ENCODE results near the gene FOLR2.
"Not testable (repeated sequence)": the region's sequence is repeated elsewhere in the genome, so short reads cannot be mapped to it uniquely, and the experiment has no call there.

GRCh38 chr11:72206794-72207193 is 9.8 kb upstream of the FOLR2 start:
- not testable (repeated sequence) for TF ChIP-seq REST (IDR thresholded peaks at IDR 0.05); ATF3 (IDR thresholded peaks at IDR 0.05); CTCF (IDR thresholded peaks at IDR 0.05; ENCODE audit: low read depth, low read length, missing input control); YY1 (IDR thresholded peaks at IDR 0.05); SP1 (IDR thresholded peaks at IDR 0.05); GABPA (IDR thresholded peaks at IDR 0.05 in 1 of 2, conservative IDR thresholded peaks at IDR 0.05 in 1 of 2); MAX (IDR thresholded peaks at IDR 0.05); TAF1 (conservative IDR thresholded peaks at IDR 0.05); JUND (IDR thresholded peaks at IDR 0.05); RAD21 (IDR thresholded peaks at IDR 0.05)
